ENCODE results near the gene GPSM3. TPM values are rescaled to one million over a fixed set of nuclear protein-coding genes. Genes with fewer than 3 reads are reported as not detected.
"Not testable (repeated sequence)": the region's sequence is repeated elsewhere in the genome, so short reads cannot be mapped to it uniquely, and the experiment has no call there.

GPSM3 gene, protein sequence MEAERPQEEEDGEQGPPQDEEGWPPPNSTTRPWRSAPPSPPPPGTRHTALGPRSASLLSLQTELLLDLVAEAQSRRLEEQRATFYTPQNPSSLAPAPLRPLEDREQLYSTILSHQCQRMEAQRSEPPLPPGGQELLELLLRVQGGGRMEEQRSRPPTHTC
- 3.3 and 5.4 TPM in 2 replicates for total RNA-seq (2014; rRNA removed; shearing (Covaris generic))
- polyA plus RNA-seq (2015; cell fraction: cytosol; rRNA removed): 2.6 and 3.3 TPM in 2 replicates
- 1.7 and 2.3 TPM in 2 replicates for polyA plus RNA-seq (2015; cell fraction: nucleus; rRNA removed)

DNA sequence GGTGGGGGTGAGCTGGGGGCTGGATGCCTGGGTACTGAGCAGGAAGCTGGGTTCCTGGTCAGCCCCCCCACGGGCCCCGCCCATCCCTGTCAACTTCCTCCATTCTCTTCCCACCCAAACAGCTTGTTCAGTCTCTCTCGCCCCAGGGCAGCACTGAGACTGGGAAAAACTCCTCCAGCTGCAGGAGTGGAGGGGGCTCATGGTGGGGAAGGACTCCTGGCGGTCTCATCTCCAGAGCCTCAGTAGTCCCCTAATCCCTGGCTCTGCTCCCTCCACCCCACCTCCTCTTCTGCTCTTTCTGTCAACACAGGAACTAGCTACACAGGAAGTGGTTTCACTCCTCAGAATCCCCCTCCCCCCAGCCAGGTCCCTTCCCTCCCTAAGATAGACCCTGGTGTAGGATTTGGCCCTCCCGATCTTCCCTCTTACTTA is at the start of gene GPSM3:
GPSM3 (minus strand) TSS at position 36 of the 432 bp plus-strand sequence. CDS start 130 bp downstream, outside the sequence.
- in situ Hi-C loops (cut with HindIII; ENCODE audit: low pct_unique_long_range_greater_than_20kb, low sequenced_read_pairs): no loop called here
- DNase-seq (ENCODE audit: low read depth, low spot score): no peak

DNA sequence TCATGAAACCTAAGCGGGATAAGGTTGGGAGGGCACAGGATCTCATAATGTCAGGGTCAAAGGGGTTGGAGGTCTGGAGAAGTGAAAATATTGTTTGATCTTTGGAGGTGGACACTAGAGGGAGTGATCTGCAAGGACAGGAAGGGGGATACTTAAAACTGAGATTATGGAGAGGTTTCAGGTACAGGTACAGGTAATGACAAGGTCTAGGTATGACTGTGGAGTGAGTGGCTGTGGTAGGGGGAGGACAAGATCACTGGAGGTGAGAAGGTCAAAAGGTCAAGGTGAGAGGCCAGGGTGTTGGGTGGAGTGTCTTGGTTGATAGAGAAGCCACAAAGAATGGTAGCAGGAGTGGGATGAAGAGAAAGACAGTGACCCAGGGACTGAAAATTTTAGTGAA is 48.2 kb upstream of the GPSM3 start:
- no peak for DNase-seq (ENCODE audit: low read depth, low spot score)
- in situ Hi-C loops (cut with HindIII; ENCODE audit: low pct_unique_long_range_greater_than_20kb, low sequenced_read_pairs): no loop called here

- DNase-seq (ENCODE audit: low read depth, low spot score): no peak
- in situ Hi-C loops (cut with HindIII; ENCODE audit: low pct_unique_long_range_greater_than_20kb, low sequenced_read_pairs): no loop called here
Measured at GRCh38 chr6:32239462-32239861, 47.0 kb upstream of the GPSM3 start.

DNA sequence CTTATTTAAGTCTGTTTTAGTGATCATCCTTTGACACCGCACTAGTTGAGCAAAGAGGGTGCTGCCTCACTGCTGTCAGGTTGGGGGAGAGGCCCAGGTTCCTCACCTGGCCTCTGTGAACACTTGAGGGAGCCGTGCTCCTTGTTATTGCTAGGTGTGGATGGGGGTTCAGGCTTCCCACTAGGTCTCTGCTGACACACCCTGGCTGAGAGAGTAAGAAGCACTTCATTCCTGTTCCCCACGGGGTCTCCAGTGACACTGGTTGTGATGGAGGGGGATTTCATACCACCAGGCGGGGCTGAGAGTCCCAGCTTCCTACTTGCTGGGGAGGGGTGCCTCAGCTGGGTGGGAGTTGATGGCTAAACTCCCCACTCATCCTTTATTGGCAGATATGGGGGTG is 42.5 kb upstream of the GPSM3 start:
- in situ Hi-C loops (cut with HindIII; ENCODE audit: low pct_unique_long_range_greater_than_20kb, low sequenced_read_pairs): no loop called here
- DNase-seq (ENCODE audit: low read depth, low spot score): no peak

DNA sequence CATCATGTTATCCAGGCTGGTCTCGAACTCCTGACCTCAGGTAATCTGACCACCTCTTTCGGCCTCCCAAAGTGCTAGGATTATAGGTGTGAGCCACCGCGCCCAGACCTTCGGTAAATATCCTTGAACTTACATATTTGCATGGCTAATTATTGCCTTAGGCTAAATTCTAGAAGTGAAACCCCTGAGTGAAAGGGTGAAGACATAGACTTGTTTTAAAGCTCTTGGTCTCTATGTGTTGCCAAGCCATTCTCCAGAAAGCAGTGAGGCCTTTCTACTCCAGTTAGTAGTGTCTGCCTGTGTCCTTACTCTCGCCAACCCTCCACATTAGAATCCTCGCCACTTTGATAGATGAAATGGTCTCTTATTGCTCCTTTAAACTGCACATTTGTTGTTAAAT is 34.0 kb upstream of the GPSM3 start:
- in situ Hi-C loops (cut with HindIII; ENCODE audit: low pct_unique_long_range_greater_than_20kb, low sequenced_read_pairs): no loop called here
- no peak for DNase-seq (ENCODE audit: low read depth, low spot score)

- DNase-seq (ENCODE audit: low read depth, low spot score): no peak
- in situ Hi-C loops (cut with HindIII; ENCODE audit: low pct_unique_long_range_greater_than_20kb, low sequenced_read_pairs): no loop called here
Measured at GRCh38 chr6:32224696-32225095, 32.3 kb upstream of the GPSM3 start.

DNA sequence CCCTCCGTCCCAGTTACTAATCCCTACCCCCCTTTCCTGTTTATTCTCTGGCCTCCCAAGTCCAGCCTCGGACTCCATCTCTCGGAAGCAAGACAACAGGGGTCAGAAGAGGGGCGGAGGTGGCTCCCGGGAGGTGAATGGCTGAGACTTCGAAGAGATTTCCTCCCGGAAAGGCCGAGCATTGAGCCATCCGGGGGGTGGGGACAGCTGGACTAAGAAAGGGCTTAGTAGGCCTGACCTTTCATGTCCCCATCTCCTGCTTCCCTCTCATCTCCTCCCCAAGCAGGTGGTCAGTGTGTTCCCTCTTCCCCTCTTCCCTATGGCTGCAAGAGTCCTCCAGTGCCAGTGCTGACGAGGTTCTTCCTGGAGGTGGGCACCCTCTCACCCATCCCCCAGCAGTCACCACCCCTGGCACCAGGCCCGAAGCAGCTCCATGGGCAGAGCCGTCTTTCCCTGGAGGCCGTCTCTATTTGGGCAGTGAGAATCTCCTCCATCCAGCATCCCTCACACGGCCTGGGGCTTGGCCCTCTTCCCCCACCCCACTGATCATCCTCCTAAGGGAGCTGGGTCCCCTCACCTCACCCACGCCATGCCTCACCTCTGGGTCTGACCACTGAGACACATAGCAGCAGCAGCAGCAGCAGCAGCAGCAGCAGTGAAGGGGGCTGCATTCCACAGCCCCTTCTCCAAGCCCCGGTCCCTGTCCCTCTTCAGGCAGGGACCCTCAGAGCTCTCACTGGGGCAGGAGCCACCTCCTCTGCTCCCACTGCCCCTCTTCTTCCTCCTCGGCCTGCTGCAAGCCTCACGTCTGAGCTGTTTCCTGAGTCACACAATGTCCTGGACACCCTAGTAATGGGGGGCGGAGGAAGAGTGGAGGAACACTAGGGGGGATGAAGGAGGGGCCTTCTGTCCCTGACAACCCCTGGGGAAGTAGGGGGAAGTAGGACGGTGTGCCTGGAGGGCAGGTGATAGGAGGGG is 31.1 kb upstream of the GPSM3 start, which contains the start of gene NOTCH4:
NOTCH4 (minus strand) TSS at position 810 of the 978 bp plus-strand sequence; CDS start at position 671, 139 bp downstream.
- in situ Hi-C loops (cut with HindIII; ENCODE audit: low pct_unique_long_range_greater_than_20kb, low sequenced_read_pairs): no loop called here
- no peak for DNase-seq (ENCODE audit: low read depth, low spot score)

GRCh38 chr6:32222333-32223230 is 30.1 kb upstream of the GPSM3 start:
- in situ Hi-C loops (cut with HindIII; ENCODE audit: low pct_unique_long_range_greater_than_20kb, low sequenced_read_pairs): no loop called here
- no peak for DNase-seq (ENCODE audit: low read depth, low spot score)

- no peak for DNase-seq (ENCODE audit: low read depth, low spot score)
- in situ Hi-C loops (cut with HindIII; ENCODE audit: low pct_unique_long_range_greater_than_20kb, low sequenced_read_pairs): no loop called here
Measured at GRCh38 chr6:32220021-32220420, 27.6 kb upstream of the GPSM3 start.

DNA sequence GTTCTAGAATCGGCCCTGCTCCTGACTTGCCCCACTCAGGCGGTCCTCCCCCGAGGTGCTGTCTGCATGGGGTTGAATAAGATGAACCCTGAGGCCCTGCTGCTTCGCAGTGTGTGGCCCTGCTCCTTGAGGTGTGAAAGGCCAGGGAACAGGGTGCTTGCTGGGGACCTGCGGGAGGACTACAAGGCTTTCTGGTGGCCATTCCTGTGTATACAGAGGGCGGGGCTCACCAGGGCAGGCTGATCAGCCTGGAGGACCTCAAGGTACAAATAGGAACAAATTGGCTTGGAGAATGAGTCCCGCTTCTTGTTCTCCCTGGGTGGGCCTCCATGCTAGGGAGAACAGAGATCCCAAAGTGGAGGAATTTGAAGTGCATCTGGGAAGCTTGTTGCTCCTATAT is 25.7 kb upstream of the GPSM3 start:
- in situ Hi-C loops (cut with HindIII; ENCODE audit: low pct_unique_long_range_greater_than_20kb, low sequenced_read_pairs): no loop called here

DNA sequence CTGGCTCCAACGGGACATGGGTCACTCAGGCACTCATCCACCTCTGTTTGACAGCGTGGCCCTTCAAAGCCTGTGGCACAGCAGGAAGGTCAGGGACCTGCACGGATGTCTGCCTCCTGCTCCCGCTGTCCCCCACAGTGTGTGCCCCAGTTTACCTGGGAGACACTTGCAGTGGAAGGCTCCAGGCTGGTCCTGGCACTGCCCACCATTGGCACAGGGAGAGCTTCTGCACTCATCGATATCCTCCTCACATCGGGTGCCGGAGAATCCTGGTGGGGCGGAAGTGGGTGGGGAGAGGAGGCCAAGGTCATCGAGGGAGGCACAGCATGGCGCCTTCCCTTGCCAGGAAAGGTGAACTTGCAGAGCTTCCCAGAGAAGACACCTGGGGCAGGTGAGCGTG is 24.6 kb upstream of the GPSM3 start:
- DNase-seq (ENCODE audit: low read depth, low spot score): no peak
- in situ Hi-C loops (cut with HindIII; ENCODE audit: low pct_unique_long_range_greater_than_20kb, low sequenced_read_pairs): no loop called here

More for the DNA sequence above, 25.7 kb upstream of the GPSM3 start:
- DNase-seq (ENCODE audit: low read depth, low spot score): no peak

GRCh38 chr6:32216285-32216684 is 23.8 kb upstream of the GPSM3 start:
- no peak for DNase-seq (ENCODE audit: low read depth, low spot score)
- in situ Hi-C loops (cut with HindIII; ENCODE audit: low pct_unique_long_range_greater_than_20kb, low sequenced_read_pairs): no loop called here

- in situ Hi-C loops (cut with HindIII; ENCODE audit: low pct_unique_long_range_greater_than_20kb, low sequenced_read_pairs): no loop called here
Measured at GRCh38 chr6:32215617-32216016, 23.2 kb upstream of the GPSM3 start.

GRCh38 chr6:32214126-32214525 is 21.7 kb upstream of the GPSM3 start:
- in situ Hi-C loops (cut with HindIII; ENCODE audit: low pct_unique_long_range_greater_than_20kb, low sequenced_read_pairs): no loop called here

More at GRCh38 chr6:32215617-32216016, 23.2 kb upstream of the GPSM3 start:
- DNase-seq (ENCODE audit: low read depth, low spot score): no peak

GRCh38 chr6:32213649-32214048 is 21.2 kb upstream of the GPSM3 start:
- in situ Hi-C loops (cut with HindIII; ENCODE audit: low pct_unique_long_range_greater_than_20kb, low sequenced_read_pairs): no loop called here
- DNase-seq (ENCODE audit: low read depth, low spot score): no peak

More at GRCh38 chr6:32214126-32214525, 21.7 kb upstream of the GPSM3 start:
- no peak for DNase-seq (ENCODE audit: low read depth, low spot score)

DNA sequence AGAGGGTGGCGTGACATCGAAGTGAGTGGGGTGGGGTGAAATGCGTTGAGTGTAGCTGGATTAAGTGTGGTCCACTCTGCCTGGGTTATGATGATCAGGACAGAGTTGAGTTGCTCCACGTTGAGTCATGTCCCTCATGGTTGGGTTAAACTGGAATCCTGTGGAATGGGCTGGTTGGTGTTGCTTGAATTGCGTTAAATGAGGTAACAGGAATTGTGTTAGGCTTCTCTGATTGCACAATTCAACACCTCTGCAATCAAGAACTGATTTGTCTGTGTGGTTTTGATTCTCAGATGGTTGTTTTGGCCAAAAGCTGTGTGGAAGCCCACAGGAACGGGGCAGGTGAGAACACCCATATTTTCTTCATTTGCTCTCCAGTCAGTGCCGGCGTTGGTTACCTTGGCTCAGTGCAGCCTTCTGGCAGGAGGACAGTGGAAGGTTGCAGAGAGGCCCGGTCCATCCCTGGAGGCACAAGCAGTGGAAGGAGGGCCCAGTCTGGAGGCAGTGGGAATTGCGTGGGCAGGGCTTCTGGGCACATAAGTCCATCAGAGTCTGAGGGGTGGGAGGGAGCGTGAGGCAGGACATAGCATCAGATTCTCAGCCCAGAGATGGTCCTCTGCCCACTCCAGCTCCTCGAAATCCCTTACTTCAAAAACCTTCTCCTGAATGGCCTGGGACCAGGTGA is 19.8 kb upstream of the GPSM3 start:
- DNase-seq (ENCODE audit: low read depth, low spot score): no peak
- in situ Hi-C loops (cut with HindIII; ENCODE audit: low pct_unique_long_range_greater_than_20kb, low sequenced_read_pairs): no loop called here

DNA sequence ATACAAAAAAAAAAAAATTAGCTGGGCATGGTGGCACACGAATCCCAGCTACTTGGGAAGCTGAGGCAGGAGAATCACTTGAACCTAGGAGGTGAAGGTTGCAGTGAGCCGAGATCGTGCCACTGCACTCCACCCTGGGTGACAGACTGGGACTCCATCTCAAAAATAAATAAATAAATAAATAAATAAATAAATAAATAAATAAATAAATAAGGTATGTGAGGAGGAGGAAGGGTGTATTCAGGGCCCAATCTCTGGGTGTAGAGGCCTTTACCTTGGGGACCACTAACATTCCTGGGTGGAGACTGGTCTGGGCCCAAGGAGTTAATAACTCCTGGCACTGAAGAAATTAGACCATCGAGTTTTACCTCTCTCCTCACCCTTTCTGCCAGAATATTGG is 19.0 kb upstream of the GPSM3 start:
- in situ Hi-C loops (cut with HindIII; ENCODE audit: low pct_unique_long_range_greater_than_20kb, low sequenced_read_pairs); DNase-seq (ENCODE audit: low read depth, low spot score): not testable (repeated sequence)
